IPS DF 6.9 (cell line): ENCODE results near the gene PER2.
"Not testable (repeated sequence)": the region's sequence is repeated elsewhere in the genome, so short reads cannot be mapped to it uniquely, and the experiment has no call there.

Experiments used
- DNase-seq: peaks from one replicate; pipeline ENCODE4 v3.0.0-alpha.2; 2013; ENCODE audit warnings: low read depth, low spot score
- H3K27ac ChIP-seq: one replicate; pipeline ENCODE4 v1.5.1; 2013; ENCODE audit warnings: low read length, control low read depth
- H3K27me3 ChIP-seq: 2 replicates; pipeline ENCODE4 v1.6.1; 2013; ENCODE audit warnings: mild to moderate bottlenecking, low read length; ENCODE audit not compliant: control insufficient read depth, insufficient read depth
- H3K36me3 ChIP-seq: 2 replicates; pipeline ENCODE4 v1.6.1; 2013; ENCODE audit warnings: low read length; ENCODE audit not compliant: control insufficient read depth, insufficient read depth
- H3K4me1 ChIP-seq: 2 replicates; pipeline ENCODE4 v1.6.1; 2013; ENCODE audit warnings: low read length; ENCODE audit not compliant: control insufficient read depth, insufficient read depth
- H3K4me3 ChIP-seq: 2 replicates; pipeline ENCODE4 v1.5.1; 2013; ENCODE audit warnings: mild to moderate bottlenecking, low read length
- H3K9me3 ChIP-seq: 2 replicates; pipeline ENCODE4 v1.6.1; 2013; ENCODE audit warnings: low read length, inconsistent platforms; ENCODE audit not compliant: control insufficient read depth, insufficient read depth
- WGBS: extraction: QIAGEN DNeasy Blood & Tissue Kit; methylation state at CpG from one replicate; pipeline ENCODE4 v1.1.7; 2013; ENCODE audit warnings: mixed read lengths, missing lambda C conversion rate; ENCODE audit not compliant: insufficient read length, insufficient coverage; 5-methylcytosine and 5-hydroxymethylcytosine counted together

The PER2 gene

GRCh38 chr2:238278626-238279323 lies 9.6 kb downstream of the PER2 start:
- no peaks in the 10 kb centered on the region for H3K27me3 ChIP-seq
- H3K9me3 ChIP-seq, result no peaks in the 10 kb centered on the region
- DNase-seq, result no peak
- no peak overlapping the region for H3K4me3 ChIP-seq
- no peak overlapping the region for H3K27ac ChIP-seq
- H3K36me3 ChIP-seq, result no peaks in the 10 kb centered on the region
- no peaks in the 10 kb centered on the region for H3K4me1 ChIP-seq
- no CpG with 5 or more reads among the region's 9 CpGs for WGBS

DNA sequence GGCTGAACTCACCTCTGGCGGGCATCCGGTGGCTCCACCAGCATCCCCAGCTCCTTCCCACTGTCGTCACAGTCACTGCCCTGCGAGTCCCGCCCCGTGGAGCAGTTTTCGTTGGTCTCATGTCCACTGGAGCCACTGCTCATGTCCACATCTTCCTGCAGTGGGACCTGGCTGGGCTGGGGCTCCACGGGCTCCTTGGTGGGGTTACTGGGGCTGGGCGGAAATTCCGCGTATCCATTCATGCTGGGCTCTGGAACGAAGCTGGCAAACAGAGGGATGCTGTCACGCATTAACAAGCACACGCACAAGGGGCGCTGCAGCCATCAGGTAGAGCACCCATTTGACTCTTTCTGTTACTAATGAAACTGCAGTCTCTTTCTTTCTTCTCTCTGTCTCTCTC lies 10.7 kb downstream of the PER2 start:
- Histone ChIP-seq H3K36me3 (no peaks in the 10 kb centered on the region; the same call in 1 of the 2 replicates), H3K4me1 (no peaks in the 10 kb centered on the region), H3K9me3 (no peaks in the 10 kb centered on the region), H3K27me3 (no peaks in the 10 kb centered on the region), H3K27ac (no peak overlapping the region), H3K4me3 (no peak overlapping the region)
- no peak for DNase-seq
- no CpG with 5 or more reads among the region's 15 CpGs for WGBS

DNA sequence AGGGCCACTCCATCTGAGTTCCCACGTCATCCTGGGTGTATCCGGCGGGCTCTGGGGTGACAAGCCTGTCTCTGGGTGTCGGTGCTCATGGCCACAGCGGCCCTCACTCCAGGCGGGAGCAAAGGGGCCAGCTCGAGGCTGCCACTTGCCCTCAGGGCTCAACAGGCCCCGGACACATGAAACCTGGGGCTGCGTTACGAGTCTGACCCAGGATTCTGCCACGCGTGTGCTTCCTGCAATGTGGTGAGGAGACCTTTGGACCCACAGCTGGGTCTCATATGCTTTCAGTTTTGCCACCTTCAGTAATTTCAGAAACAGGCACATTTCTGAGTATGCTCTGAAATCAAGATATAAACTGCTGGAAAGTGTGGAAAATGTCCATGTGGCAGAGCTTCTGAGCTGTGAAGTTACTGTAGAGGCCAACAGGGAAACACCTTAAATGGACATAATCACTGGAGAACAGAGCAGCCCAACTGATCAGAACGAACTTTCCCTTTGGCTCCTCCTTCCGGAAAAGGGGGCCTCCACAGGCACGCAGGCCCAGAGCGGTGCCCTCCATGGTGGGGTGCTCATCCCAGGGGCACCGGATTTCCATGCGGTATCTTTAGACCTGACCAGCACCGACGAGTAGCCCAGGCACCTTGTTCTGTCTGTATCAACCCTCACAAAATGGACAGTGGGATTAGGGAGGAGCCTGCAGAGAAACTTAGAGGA lies 14.1 kb downstream of the PER2 start:
- Histone ChIP-seq H3K27ac (no peak overlapping the region), H3K4me3 (no peak overlapping the region), H3K27me3 (no peaks in the 10 kb centered on the region), H3K9me3 (no peaks in the 10 kb centered on the region), H3K4me1 (no peaks in the 10 kb centered on the region), H3K36me3 (no peaks in the 10 kb centered on the region; the same call in 1 of the 2 replicates)
- no CpG with 5 or more reads among the region's 20 CpGs for WGBS
- DNase-seq, result no peak

- no CpG with 5 or more reads among the region's 10 CpGs for WGBS
Measured at GRCh38 chr2:238273433-238273832, 15.0 kb downstream of the PER2 start.

DNA sequence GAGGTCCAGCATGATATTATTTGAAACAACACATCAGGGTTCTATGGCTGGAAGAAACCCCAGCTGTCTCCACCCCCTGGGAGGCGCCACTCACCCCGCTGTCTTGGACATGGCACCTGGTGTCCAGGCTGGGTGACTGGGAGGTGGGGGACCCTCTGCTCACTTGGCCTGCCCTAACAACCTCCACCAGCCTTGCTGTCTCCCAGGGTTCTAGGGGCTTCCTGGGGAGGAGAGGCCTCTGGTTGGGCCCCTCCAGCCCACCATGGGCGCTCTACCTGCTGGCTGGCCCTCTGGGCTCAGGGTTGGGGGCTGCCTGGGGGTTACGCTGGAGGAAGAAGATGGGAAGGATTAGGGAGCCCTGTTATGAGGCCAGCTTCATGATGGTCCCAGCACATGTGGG lies 16.3 kb downstream of the PER2 start:
- WGBS, result no CpG with 5 or more reads among the region's 4 CpGs

More at GRCh38 chr2:238273433-238273832, 15.0 kb downstream of the PER2 start:
- H3K9me3 ChIP-seq, H3K4me3 ChIP-seq, DNase-seq, H3K4me1 ChIP-seq, H3K36me3 ChIP-seq, H3K27me3 ChIP-seq, H3K27ac ChIP-seq: not testable (repeated sequence)

GRCh38 chr2:238271686-238272085 lies 16.7 kb downstream of the PER2 start:
- not testable (repeated sequence) for H3K4me1 ChIP-seq, H3K36me3 ChIP-seq, H3K27me3 ChIP-seq, H3K27ac ChIP-seq, H3K9me3 ChIP-seq, H3K4me3 ChIP-seq, DNase-seq
- no CpG with 5 or more reads among the region's 8 CpGs for WGBS

More for the DNA sequence above, 16.3 kb downstream of the PER2 start:
- Histone ChIP-seq H3K4me1 (no peaks in the 10 kb centered on the region), H3K27me3 (no peaks in the 10 kb centered on the region), H3K27ac (no peak overlapping the region), H3K4me3 (no peak overlapping the region), H3K9me3 (no peaks in the 10 kb centered on the region), H3K36me3 (no peaks in the 10 kb centered on the region; the same call in 1 of the 2 replicates)
- DNase-seq, result no peak

- Histone ChIP-seq H3K27me3 (no peaks in the 10 kb centered on the region), H3K4me3 (no peak overlapping the region), H3K27ac (no peak overlapping the region), H3K9me3 (no peaks in the 10 kb centered on the region), H3K4me1 (no peaks in the 10 kb centered on the region), H3K36me3 (no peaks in the 10 kb centered on the region; the same call in 1 of the 2 replicates)
- no CpG with 5 or more reads among the region's 13 CpGs for WGBS
- no peak for DNase-seq
Measured at GRCh38 chr2:238271061-238271554, 17.3 kb downstream of the PER2 start.

DNA sequence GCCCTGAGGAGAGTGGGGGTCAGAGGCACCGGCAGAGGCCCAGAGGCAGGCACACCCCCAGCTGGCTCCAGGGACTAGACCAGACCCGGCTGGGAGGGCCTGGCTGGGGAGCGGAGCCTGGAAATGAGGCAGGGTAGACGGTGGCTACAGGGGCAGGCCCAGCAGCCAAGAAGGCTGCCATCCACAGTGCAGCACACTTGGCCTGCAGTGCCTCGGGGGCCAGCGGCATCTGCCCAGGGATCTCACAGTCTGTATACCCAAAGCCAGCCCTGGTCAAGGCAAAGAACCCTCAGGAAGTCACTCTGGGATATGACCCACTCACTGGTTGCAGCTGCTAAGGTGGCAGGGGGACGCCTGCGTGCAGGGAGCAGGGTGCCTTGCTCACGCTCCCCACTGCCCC lies 17.8 kb downstream of the PER2 start:
- Histone ChIP-seq H3K27me3 (no peaks in the 10 kb centered on the region), H3K4me1 (no peaks in the 10 kb centered on the region), H3K36me3 (no peaks in the 10 kb centered on the region; the same call in 1 of the 2 replicates), H3K27ac (no peak overlapping the region), H3K9me3 (no peaks in the 10 kb centered on the region), H3K4me3 (no peak overlapping the region)
- no peak for DNase-seq
- WGBS, result no CpG with 5 or more reads among the region's 9 CpGs

- no CpG with 5 or more reads among the region's 6 CpGs for WGBS
- H3K4me1 ChIP-seq, result no peaks in the 10 kb centered on the region
- H3K27ac ChIP-seq, result no peak overlapping the region
- no peaks in the 10 kb centered on the region for H3K27me3 ChIP-seq
- H3K4me3 ChIP-seq, result no peak overlapping the region
- H3K9me3 ChIP-seq, result no peaks in the 10 kb centered on the region
- H3K36me3 ChIP-seq, result no peaks in the 10 kb centered on the region; the same call in 1 of the 2 replicates
- DNase-seq, result no peak
Measured at GRCh38 chr2:238269741-238270140, 18.7 kb downstream of the PER2 start.

- Histone ChIP-seq H3K36me3 (no peaks in the 10 kb centered on the region; the same call in 1 of the 2 replicates), H3K4me1 (no peaks in the 10 kb centered on the region), H3K4me3 (no peak overlapping the region), H3K9me3 (no peaks in the 10 kb centered on the region), H3K27ac (no peak overlapping the region), H3K27me3 (no peaks in the 10 kb centered on the region)
- no peak for DNase-seq
- no CpG with 5 or more reads among the region's 20 CpGs for WGBS
Measured at GRCh38 chr2:238267884-238268680, 20.3 kb downstream of the PER2 start.
